A673 (cell line): ENCODE results near the gene ZNF341. TPM values are rescaled to one million over a fixed set of nuclear protein-coding genes. Genes with fewer than 3 reads are reported as not detected.

ENCODE experiments used
- BruUV-seq: library from RNA; stranded (reverse); fragments of 400-500 nt; replicated peaks from 2 replicates; lab custom pipeline; 2021; lab: Mats Ljungman, UMichigan
- CTCF ChIA-PET: fragments of 300-600 bp; sonication (Branson Sonifier 250); formaldehyde crosslinking; loops from one replicate; lab custom pipeline; 2022; ENCODE audit warnings: antibody characterized with exemption; lab: Charles Lee
- POLR2A ChIA-PET: fragments of 300-600 bp; sonication (Branson Sonifier 250); formaldehyde crosslinking; loops from one replicate; lab custom pipeline; 2022; ENCODE audit warnings: antibody characterized with exemption; ENCODE audit not compliant: low non-redundant PET; lab: Charles Lee
- DNase-seq: peaks from one replicate; pipeline ENCODE4 v3.0.0-alpha.2; 2015; ENCODE audit warnings: low spot score
- H3K27ac ChIP-seq: fragments of 200-600 bp; sonication (generic); 2 replicates; pipeline ENCODE4 v1.5.1; 2016; ENCODE audit warnings: mixed run types, low read depth, mild to moderate bottlenecking, mixed read lengths, antibody characterized with exemption, low read length; ENCODE audit not compliant: poor library complexity, severe bottlenecking
- H3K27me3 ChIP-seq: fragments of 200-600 bp; sonication (generic); replicated peaks from 2 replicates; pipeline ENCODE4 v1.6.1; 2017; ENCODE audit warnings: mixed run types, low read depth, mild to moderate bottlenecking, mixed read lengths, antibody characterized with exemption, low read length; ENCODE audit not compliant: insufficient read depth, poor library complexity
- H3K36me3 ChIP-seq: fragments of 200-600 bp; sonication (generic); 2 replicates; pipeline ENCODE4 v1.6.1; 2016; ENCODE audit warnings: mixed run types, mild to moderate bottlenecking, mixed read lengths, antibody characterized with exemption, low read length; ENCODE audit not compliant: insufficient read depth, poor library complexity, severe bottlenecking
- H3K4me1 ChIP-seq: fragments of 200-600 bp; sonication (generic); 2 replicates; pipeline ENCODE4 v1.6.1; 2017; ENCODE audit warnings: mixed run types, mild to moderate bottlenecking, mixed read lengths, antibody characterized with exemption, low read length; ENCODE audit not compliant: insufficient read depth, poor library complexity, severe bottlenecking
- H3K4me3 ChIP-seq: fragments of 200-600 bp; sonication (generic); 2 replicates; pipeline ENCODE4 v1.5.1; 2016; ENCODE audit warnings: low read depth, mixed run types, mild to moderate bottlenecking, mixed read lengths, low read length; ENCODE audit not compliant: poor library complexity, severe bottlenecking
- H3K9me3 ChIP-seq: fragments of 200-600 bp; sonication (generic); 2 replicates; pipeline ENCODE4 v1.6.1; 2016; ENCODE audit warnings: mixed run types, low read depth, mild to moderate bottlenecking, mixed read lengths, antibody characterized with exemption, low read length; ENCODE audit not compliant: poor library complexity, severe bottlenecking
- EZH2 ChIP-seq: fragments of 200-600 bp; sonication (generic); IDR thresholded peaks from 2 replicates; pipeline ENCODE4 v1.6.1; 2017; ENCODE audit warnings: borderline replicate concordance, low read depth, mild to moderate bottlenecking, mixed read lengths, antibody characterized with exemption, low read length; ENCODE audit not compliant: poor library complexity, severe bottlenecking
- intact Hi-C: fragments of 100-400 bp; cut with micrococcal nuclease; formaldehyde crosslinking; loops from one replicate; pipeline ENCODE4 v1.10.0; 2022; ENCODE audit not compliant: unreplicated experiment
- total RNA-seq: library from RNA; stranded (reverse); gene quantifications from 2 replicates; pipeline ENCODE4 v1.2.3, GENCODE V29; 2021
- TF ChIP-seq, protein P1 (sequence below): fragments of 300-800, 200-600 bp; sonication (generic); conservative IDR thresholded peaks from 2 replicates; pipeline ENCODE4 v1.5.1; 2017; ENCODE audit warnings: low read depth, mild to moderate bottlenecking, antibody characterized with exemption, low read length, moderate library complexity, mixed read lengths

The ZNF341 gene
- total RNA-seq, 1 experiment from 2014 or later = 5.0 TPM

DNA sequence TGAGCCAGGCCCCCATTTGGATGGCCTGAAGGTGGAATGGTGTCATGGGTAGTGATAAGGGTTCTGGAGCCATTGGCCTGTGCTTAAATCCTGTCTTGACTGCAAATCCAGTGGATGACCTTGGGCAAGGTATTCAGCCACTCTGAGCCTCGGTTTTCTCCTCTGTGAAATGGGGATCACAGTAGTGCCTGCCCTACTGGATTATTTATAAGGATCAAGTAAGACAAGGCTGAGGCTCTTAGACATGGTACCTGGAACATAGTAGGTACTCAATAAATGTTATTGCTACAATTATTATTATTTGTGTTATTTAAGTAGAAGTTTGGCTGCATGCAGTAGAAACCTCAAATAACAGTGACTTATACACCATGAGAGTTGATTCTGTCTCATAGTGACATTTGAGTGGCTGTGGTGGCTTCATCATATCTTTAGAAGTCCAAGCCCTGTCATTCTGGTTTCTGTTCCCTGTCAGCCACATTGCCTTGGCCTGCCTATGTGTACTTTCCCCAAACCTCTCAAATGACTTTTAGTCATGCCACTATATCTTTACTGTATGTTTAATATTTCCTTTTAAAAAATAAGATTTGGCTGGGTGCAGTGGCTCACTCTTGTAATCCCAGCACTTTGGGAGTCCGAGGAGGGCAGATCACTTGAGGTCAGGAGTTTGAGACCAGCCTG is 41.8 kb downstream of the ZNF341 start:
- ChIA-PET CTCF (no interaction called here), POLR2A (no interaction called here)
- Histone ChIP-seq H3K9me3 (no peaks in the 10 kb centered on the region), H3K36me3 (no peaks in the 10 kb centered on the region), H3K27ac (no peak overlapping the region), H3K27me3 (no peaks in the 10 kb centered on the region), H3K4me3 (no peak overlapping the region), H3K4me1 (no peaks in the 10 kb centered on the region)
- intact Hi-C loops = no loop called here
- no peak for DNase-seq
- TF ChIP-seq, protein P1, sequence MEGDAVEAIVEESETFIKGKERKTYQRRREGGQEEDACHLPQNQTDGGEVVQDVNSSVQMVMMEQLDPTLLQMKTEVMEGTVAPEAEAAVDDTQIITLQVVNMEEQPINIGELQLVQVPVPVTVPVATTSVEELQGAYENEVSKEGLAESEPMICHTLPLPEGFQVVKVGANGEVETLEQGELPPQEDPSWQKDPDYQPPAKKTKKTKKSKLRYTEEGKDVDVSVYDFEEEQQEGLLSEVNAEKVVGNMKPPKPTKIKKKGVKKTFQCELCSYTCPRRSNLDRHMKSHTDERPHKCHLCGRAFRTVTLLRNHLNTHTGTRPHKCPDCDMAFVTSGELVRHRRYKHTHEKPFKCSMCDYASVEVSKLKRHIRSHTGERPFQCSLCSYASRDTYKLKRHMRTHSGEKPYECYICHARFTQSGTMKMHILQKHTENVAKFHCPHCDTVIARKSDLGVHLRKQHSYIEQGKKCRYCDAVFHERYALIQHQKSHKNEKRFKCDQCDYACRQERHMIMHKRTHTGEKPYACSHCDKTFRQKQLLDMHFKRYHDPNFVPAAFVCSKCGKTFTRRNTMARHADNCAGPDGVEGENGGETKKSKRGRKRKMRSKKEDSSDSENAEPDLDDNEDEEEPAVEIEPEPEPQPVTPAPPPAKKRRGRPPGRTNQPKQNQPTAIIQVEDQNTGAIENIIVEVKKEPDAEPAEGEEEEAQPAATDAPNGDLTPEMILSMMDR = no peak
- no peak for TF ChIP-seq EZH2
- no TSS peak for BruUV-seq

DNA sequence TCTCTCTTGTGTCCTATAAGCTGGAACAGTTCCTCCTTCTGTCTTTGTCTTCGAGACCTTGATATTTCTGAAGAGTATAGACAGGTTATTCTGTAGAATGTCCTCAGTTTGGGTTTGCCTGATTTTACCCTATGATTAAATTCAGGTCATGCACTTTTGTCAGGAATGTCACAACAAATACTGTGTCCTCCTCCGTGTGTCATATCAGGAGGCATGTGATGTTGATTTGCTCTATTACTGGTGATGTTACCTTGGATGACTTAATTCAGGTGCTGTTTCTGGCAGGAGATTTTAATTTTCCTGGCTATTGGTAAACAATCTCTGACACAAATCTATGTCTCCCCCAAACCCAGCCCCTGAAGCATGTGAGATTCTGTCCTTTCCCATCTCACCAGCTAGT is 46.0 kb downstream of the ZNF341 start:
- Histone ChIP-seq H3K27ac (no peak overlapping the region), H3K27me3 (no peaks in the 10 kb centered on the region), H3K36me3 (no peaks in the 10 kb centered on the region), H3K4me1 (no peaks in the 10 kb centered on the region), H3K4me3 (no peak overlapping the region), H3K9me3 (no peaks in the 10 kb centered on the region)
- TF ChIP-seq, protein P1 = no peak
- TF ChIP-seq EZH2 = no peak
- BruUV-seq = no TSS peak
- intact Hi-C loops = loop anchor here (1.0 kb wide), 1 partner anchor 14 kb away; no protein-coding TSS in a partner anchor
- ChIA-PET POLR2A (no interaction called here), CTCF (no interaction called here)
- no peak for DNase-seq

DNA sequence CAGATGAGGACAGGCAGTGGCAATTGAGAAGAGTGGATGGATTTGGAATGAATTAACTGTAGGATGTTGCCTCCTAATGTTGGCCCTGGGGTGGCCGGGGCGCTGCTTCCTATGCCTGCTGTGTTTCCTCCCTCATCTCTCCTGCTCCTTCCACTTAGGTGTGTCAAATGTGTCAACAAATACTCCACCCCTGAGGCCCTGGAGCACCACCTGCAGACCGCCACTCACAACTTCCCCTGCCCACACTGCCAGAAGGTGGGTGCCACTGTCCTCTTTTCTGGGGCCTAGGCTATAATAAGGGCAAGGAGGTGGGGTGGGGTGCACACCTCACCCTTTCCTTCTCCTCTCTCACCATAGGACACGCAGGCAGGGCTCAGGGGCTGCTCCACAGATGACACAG is 49.3 kb downstream of the ZNF341 start:
- Histone ChIP-seq H3K27ac (no peak overlapping the region), H3K4me1 (no peaks in the 10 kb centered on the region), H3K4me3 (no peak overlapping the region), H3K27me3 (no peaks in the 10 kb centered on the region), H3K36me3 (no peaks in the 10 kb centered on the region), H3K9me3 (no peaks in the 10 kb centered on the region)
- TF ChIP-seq EZH2 = no peak
- TF ChIP-seq, protein P1 = no peak
- POLR2A ChIA-PET = no interaction called here
- no TSS peak for BruUV-seq
- intact Hi-C loops = no loop called here
- DNase-seq = no peak
- CTCF ChIA-PET = no interaction called here
